HG03135 (cell line): Measurements from ENCODE around the gene BDNF.
"Not testable (repeated sequence)": the region's sequence is repeated elsewhere in the genome, so short reads cannot be mapped to it uniquely, and the experiment has no call there.

Experiments
- ATAC-seq: cut with Tn5 transposase; IDR thresholded peaks from one replicate; pipeline ENCODE4 v1.9.1; 2021; ENCODE audit warnings: mild to moderate bottlenecking, moderate library complexity; ENCODE audit not compliant: unreplicated experiment

Gene BDNF

DNA sequence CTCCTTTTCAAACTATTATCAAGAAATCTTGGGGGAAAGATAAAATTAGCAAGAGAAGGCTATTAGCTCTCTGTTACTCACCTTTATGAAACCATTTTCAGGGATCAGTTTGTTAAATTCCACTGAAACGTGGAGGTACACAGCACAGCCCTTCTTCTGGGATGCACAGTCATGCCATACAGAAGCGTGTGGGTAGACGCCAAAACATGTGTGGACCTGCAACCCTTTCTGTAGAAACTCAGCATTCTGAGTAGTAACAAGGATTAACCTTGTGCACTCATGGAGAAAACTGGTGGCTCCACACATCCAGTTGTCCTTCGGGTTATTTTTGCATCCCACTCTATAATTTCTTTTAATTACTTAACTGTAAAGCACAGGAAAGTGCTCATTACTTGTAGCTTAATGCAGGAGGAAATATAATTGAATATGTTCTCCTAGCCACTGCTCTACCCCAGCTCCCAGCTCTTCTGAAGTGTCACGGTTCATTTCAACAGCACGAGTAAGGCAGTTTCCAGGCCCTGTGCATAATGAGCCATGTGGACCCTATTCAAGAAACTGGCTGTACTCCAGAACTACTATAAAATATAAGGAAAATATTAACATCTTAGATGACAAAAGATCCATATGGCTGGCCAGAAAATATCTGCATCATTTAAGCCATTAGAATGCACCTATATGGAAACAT is 26.1 kb downstream of the BDNF start:
- no peak for ATAC-seq

GRCh38 chr11:27672836-27673464 is 27.3 kb downstream of the BDNF start:
- no peak for ATAC-seq

- ATAC-seq: not testable (repeated sequence)
Measured at GRCh38 chr11:27665508-27666101, 34.6 kb downstream of the BDNF start.

- no peak for ATAC-seq
Measured at GRCh38 chr11:27663326-27663725, 36.9 kb downstream of the BDNF start.

- ATAC-seq: no peak
Measured at GRCh38 chr11:27660171-27660570, 40.1 kb downstream of the BDNF start.

DNA sequence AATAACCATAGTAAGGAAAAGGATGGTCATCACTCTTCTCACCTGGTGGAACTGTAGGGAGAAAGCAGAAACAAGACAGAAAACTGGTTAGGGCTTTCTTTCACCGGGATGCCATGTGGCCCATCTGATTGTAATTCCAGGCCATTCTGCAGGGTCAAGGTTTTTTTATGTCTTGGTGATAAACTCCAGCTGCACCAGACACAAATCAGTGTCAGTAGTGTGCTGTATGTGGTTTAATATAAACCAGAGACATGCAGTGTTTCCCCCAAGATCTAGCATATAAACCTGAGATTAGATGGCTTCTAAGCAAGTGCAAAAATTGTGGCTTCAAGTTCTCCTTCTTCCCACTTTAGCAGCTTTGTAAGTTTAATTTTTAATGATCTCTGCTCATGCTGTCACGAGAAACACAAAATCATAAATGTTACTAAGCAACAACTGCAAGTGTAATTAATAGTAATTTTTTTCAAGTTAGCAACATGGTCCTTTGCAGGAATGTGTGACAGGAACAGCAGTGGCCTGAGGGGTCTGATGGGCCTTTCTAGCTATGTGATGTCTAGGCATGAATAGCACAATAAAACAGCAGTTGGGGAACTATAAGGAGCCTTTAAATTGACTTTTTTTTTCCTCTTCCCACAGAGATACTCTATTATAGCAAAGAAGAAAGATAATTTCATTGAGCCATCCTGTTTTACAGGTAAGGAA is 41.6 kb downstream of the BDNF start:
- ATAC-seq: no peak

GRCh38 chr11:27656806-27657483 is 43.3 kb downstream of the BDNF start:
- no peak for ATAC-seq

DNA sequence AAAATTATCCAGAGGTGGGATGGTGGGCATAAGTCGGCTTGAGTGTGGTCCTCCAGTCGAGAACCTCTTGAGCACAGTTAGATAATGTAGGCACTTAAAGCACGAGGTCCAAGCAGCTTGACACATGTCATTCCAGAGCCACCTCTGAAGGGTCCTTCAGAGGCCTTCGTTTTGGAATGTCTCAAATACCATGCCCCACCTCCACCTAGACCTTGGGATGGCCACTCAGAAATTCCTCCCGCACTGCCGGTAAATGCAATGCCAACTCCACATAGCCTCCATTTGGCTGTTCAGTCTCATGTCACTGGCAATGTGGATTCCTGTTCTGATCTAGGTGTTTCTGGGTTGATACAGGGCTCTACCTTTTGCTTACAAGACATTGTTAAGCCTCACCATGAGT is 43.9 kb downstream of the BDNF start:
- ATAC-seq: no peak

DNA sequence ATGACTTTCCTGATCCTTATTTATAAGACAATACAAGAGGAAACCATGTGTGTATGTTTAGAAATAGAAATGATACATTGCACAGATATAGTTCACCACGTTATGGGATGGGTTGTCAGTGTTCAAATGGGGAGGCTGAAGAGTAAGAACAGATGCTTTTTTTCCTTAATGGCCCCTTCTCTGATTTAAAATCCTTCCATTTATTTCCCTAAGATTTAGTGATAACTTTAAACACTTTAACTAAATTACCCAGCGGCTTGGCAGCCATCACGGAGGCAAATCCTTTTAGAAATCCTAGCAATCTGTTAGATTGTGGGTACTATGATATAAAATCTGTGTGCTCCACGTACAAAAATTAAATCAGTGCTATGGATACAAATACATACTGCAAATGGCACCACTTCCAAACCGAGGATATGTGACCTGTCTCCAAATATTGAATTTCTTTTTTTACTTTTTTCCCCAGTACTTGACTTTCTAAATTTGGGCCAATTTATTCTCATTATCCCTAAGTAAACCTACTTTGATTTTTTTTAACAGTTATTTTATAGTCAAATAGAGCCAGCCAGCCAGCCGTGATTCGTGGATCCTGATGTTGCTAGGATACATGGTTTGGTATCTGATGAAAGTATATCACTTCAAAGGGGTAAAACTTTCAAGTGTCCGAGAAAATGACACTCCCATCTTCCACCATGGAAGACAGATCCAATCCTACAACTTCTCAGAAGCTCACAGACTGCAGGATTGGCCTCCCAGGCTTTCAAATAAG is 46.1 kb downstream of the BDNF start:
- no peak for ATAC-seq

DNA sequence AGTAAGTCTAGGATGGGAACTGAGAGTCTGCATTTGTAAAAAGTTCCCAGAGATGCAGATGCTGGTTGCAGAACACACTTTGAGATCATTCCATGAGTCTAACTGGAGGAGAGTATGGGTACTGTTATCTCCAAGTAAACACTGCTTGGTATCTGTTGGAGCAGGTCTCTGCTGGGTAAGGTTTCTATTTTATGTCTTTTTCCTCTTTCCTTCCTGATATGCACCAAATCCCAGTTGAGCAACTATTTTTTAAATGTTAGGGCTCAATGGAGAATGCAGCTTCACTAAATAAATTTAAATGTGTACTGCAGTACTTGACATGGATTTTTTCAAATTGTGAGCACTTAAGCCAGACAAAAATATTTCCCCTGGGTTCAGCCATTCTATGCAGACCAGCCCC is 48.5 kb downstream of the BDNF start:
- ATAC-seq: no peak

DNA sequence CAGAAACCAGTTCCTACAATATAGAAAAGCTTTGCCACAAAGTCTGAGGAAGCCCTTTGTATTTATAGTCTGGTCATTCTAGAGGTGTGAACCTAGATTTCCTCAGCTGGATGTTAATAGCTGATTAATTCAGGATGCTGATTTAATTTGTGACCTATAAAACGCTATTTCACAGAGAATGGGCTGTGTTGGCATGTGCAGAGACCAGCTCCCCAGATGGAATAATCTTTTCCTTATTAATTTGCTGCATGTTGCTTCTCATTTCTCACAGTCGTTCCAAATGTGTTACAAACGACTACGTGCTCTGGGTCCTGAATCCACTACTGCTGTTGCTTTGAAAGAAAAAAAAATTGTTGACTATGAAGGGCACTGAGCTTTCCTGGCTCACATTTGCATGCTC is 49.3 kb downstream of the BDNF start:
- no peak for ATAC-seq

GRCh38 chr11:27649800-27650199 is 50.5 kb downstream of the BDNF start:
- no peak for ATAC-seq

DNA sequence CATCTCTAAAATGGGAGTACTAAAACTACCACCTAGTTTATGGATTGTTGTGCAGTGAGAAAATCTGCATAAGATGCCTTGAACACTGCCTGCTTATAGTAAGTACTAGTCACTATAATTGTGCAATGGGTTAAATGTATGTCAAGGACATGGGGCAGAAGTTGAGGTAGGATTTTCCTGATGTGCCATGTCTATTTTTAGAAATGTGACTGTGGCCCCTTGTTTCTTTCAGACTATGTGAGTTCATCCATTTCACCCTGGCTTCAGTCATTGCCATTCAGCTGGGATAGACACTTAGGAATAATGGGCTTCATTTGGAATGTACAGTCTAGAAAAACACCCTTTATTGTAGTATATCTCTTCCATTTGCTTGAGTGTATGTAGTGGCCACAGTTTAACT is 51.4 kb downstream of the BDNF start:
- no peak for ATAC-seq

DNA sequence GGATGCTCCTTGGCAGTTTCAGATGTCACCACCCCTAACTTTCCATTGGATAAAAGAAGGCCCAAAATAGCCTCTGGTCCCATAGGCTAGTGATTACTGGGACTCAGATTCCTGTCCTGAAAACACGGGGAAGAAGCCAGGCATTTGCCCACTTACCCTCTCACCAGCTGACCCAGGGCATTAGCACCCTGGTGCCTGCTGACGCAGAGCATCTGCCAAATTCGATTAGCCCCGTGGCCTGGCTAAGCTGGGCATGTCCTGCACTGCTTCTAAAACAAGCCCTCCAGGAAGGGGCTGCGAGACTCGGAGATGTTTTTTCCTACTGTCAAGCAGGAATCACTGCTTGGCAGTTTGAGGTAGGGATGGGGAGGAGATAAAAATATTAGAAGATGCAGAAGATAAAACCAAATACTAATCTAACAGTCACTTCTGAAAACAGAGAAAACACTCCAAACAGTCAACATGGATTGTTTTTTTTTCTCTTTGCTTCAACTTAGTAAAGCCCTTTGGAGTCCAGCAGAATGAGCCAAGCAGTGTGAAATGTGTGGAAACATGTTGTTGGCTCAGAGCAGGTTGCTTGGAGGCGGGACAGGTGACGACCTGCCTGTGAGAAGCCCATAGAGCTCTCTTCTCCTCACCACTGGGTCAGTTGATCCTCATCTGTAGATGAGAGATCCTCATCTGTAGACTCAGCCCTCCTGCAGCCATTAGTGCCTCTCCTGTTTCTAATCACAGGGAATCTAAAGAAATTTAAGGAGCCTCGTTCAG is 54.0 kb downstream of the BDNF start:
- ATAC-seq: no peak

DNA sequence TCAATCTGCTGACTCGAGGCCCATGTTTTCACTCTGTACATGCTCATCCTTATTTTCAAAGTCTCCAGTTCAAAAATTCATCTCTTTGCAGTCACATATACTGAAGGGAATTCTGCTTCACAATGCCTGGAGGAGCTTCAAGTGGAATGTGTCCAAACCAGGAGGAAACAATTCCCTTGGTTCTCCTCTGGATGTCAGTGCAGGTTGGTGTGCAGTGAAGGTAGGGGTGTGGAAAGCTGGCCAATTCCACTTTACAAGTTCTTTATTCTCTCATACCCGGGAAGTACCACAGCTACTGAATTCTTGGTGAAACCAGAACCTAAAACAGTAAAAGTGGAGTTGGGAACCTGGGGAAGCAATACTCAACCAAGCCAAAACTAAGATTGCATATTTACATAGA is 57.3 kb downstream of the BDNF start:
- ATAC-seq: no peak

- no peak for ATAC-seq
Measured at GRCh38 chr11:27640954-27641353, 59.3 kb downstream of the BDNF start.

GRCh38 chr11:27635567-27636037 is 64.7 kb downstream of the BDNF start:
- ATAC-seq: no peak

GRCh38 chr11:27634776-27635175 is 65.5 kb downstream of the BDNF start:
- not testable (repeated sequence) for ATAC-seq

DNA sequence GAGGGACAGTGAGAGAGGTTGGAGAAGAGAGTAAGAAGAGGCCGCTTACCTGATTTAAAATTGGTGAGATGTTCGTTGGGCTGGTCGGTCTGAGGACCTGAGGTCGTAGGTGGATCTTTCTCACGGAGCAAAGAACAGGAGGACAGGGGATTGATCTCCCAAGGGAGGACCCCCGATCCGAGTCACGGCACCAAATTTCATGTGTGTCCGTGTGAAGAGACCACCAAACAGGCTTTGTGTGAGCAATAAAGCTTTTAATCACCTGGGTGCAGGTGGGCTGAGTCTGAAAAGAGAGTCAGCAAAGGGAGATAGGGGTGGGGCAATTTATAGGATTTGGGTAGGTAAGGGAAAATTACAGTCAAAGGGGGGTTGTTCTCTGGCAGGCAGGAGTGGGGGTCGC is 66.0 kb downstream of the BDNF start:
- ATAC-seq: not testable (repeated sequence)

- not testable (repeated sequence) for ATAC-seq
Measured at GRCh38 chr11:27629023-27629422, 71.2 kb downstream of the BDNF start.
